IPS-NIHi7 (cell line): ENCODE data around the gene PNLIPRP2.

Experiments
- DNase-seq: peaks from one replicate; pipeline ENCODE4 v3.0.0; 2012; ENCODE audit warnings: mixed read lengths; ENCODE audit errors: extremely low spot score

PNLIPRP2 gene

DNA sequence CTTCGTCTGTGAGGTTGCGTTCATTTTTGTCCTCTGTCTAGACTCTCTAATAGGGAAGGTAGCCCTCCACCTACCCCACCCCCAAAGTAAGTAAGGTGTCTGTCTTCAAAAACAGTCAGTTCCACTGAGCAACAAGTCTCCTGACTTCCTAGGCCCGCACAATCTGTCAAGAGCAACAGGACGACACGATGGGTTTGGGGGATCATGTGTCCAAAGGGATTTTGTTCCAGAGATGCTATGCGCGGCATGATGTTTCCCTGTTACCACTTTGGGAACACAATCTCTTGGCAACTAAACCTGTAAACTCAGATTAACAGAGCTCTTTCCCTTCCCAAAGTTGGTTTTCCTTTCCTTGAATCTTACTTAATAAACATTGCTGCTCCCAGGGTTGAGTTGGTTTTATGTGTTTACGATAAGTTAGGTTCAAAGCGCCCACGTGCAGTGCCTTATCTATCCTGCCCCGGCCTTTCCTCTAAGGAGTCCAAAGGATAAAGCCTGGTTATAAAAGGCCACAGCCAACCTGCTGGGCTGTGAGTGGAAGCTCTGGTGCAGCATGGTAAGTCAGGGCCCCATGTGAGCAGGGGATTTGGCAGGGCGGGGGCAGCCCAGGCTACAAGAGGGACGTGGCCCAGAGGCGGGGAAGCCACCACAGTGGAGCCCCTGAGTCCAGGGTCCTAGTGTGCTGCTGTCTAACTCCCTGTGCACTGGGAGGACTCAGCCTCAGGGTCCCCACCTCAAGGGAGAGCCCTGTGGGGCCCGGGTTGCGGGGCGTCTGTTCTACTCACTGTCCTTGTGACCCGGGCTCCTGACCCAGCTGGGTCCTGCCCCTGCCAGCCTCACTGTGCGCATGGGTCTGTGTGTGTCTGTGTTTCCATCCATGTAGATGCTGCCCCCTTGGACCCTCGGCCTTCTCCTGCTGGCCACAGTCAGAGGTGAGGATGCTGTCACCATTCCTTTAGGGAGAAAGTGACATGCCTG, at the start of gene PNLIPRP2:
Gene PNLIPRP2 (plus strand): TSS at position 531 of the 978 bp plus-strand sequence.
- DNase-seq: no peak

DNA sequence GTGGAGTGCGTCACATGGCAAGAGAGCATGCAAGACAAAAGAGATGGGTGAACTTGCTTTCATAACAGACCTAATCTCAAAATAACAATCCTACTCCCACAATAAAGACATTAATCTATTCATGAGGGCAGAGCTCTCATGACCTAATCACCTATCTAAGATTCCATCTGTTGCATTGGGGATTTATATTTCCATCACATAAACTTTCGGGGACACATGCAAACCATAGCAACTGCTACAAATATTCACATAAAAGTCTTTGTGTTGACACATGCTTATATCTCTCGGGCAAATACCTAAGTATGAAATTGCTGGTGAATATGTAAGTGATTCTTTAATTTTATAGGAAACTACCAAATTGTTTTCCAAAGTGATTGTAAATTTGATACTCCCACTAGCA, 46.0 kb upstream of the PNLIPRP2 start:
- DNase-seq: no peak

DNA sequence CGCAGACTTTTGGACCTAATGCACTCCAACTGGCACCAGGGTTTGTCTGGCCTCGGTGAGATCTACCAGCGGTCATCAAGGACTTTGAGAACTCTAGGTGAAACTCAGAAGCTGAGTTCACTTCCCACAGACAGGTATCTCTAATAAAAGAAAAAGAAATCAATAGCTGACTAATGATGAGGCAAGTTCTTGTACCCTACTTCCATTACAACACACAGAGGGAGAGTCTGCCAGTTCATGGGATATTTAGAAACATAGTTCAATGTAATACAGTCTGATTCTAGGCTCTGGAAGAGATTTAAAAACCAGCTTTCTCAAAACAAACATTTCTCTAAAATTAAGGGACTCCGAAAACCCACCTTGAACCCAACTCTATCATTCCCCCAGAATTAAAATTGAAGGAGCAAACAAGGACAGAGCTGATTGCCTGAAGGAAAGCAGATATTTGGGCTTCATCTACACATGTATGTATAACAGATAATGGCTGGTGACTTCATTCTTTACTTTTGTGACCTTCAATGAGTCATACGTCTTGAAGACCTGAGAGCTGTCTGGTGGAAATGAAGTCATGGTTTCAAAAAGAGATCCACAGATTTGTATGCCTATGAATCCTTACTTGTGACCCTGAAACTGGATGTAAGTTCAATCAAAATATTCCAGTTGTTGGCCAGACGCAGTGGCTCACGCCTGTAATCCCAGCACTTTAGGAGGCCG, 32.7 kb upstream of the PNLIPRP2 start:
- no peak for DNase-seq

DNA sequence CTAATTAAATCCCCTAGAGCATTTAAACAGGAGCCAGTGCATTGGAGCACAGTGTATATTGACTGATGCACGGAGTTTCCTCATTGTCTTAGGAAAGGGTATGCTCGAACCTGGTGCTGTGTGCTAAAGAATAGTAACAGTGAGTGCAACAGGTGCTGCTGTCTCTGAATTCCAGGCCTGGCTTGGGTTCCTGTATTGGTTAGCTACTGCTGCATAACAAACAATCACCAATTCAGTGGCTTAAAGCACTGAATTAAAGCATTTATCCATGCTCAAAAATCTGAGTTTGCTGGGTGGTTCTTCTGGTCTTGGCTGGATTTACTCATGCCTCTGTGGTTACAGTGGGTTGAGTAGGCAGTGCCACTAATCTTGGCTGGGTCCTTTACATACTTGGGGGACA, 31.8 kb upstream of the PNLIPRP2 start:
- no peak for DNase-seq

DNA sequence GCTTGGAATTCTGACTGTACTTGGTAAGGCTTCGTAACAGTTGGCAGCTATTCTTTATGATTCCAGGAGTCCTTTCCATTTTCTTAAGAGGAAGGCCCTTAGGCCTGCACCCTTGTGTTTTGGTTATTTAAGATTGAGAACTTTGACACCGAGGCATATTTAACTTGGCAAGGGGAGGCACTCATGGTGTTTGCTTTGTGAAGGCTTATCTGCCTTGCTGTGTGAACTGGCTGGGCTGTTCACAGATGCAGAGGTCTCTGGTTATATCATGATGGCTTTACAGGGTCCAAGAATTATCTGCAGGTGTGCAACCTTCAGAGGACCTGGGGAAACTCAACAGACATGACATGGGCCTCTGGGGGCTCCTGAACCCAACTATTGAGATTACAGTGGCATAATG, 30.8 kb upstream of the PNLIPRP2 start:
- DNase-seq: no peak

DNA sequence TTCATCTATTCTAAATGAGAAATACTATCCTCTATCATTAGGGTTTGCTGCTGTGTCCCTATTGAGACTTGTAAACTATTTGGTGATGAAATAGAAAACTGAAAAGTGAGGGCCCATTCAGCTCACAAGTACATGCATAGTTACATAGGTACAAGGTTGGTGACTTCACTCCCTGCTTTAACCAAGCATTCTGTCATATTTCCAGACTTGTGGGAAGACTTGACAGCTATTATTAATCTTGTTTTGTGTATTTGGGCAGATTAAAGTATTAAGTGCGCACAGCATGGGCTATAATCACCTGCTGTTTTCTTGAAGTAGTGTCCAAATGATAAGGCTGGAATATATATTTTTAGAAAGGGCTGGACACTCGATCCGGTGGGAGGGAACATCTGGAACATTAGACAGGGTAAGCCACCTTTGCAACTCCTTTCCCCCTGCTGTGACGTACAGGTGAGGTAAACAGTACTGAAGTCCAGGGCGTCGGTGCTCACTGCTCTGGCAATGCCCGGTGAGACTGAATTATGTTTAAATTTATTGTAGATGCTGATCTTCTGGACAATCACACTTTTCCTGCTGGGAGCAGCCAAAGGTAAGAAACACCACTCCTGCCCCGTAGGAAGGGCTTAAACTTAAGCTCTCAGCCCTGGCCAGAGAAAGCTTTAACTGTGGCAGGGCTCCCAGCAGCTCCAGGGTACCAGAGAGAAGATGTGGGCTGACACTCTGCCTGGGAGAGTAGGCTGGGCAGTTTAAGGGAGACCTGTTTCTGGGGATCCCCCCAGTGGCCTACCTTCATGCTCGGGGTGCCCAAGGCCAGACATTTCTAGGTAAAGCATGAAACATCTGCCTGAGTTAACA, 29.9 kb upstream of the PNLIPRP2 start, which contains the start of gene PNLIPRP1:
Gene PNLIPRP1 (plus strand): TSS at position 370 of the 855 bp plus-strand sequence. CDS start 171 bp downstream, at position 541.
- DNase-seq: no peak

DNA sequence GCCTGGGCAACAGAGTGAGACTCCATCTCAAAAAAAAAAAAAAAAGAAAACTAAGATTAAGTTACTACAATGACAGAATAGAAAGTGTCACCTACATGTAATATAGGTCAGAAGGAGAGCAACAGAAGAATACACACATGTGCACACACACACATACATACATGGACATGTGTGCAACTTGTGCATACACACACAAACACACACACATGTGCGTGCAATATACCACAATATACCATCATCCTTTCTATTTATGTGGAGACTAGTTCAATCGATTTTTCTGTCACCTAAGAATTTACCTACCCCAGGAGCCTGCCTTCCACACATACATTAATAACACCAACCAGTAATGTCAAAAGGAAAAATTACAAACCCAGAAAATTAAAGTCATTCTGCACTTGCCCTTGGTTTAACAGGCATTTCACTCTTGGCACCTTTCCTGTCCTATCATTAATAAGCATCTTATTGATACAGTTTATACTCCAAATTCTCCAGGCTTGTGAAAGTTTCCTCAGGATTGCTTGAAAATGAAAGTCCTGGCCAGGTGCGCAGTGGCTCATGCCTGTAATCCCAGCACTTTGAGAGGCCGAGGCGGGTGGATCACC, 27.5 kb upstream of the PNLIPRP2 start:
- no peak for DNase-seq

DNA sequence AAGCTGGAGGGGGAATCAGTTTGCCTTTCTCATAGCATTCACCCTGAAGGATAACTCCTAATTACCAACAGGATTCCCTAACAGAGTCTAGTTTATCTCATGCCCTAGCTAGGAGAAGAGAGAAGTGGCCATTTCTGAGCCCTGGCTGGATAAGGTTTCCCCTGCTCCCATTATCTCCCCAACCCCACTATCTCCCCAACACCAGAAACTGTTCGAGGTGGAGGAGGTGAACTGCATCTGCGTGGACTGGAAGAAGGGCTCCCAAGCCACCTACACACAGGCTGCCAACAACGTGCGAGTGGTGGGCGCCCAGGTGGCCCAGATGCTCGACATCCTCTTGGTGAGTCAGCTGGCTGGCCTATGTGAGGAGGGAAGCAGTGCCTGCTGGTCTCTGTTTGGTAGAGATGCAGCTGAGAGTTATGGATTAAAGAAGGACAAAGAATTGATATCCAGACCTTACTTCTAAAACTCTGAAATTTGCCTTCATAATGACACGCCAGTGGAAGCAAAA, 26.2 kb upstream of the PNLIPRP2 start:
- DNase-seq: no peak

DNA sequence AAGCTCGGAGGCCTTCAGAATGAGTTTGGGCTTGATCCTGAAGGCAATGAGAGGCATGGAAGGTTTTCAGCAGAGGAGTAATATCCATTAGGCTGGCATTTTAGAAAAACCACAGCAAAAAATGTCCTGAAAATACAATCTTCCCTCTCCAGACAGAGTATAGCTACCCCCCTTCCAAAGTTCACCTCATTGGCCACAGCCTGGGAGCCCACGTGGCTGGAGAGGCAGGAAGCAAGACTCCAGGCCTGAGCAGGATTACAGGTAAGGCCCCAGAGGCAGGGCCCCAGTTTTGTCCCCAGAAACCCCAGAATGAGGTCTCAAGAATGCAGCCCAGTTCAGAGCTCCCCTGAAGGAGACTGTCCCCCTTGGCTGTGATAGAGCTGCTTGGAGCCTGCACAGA, 24.7 kb upstream of the PNLIPRP2 start:
- DNase-seq: no peak

DNA sequence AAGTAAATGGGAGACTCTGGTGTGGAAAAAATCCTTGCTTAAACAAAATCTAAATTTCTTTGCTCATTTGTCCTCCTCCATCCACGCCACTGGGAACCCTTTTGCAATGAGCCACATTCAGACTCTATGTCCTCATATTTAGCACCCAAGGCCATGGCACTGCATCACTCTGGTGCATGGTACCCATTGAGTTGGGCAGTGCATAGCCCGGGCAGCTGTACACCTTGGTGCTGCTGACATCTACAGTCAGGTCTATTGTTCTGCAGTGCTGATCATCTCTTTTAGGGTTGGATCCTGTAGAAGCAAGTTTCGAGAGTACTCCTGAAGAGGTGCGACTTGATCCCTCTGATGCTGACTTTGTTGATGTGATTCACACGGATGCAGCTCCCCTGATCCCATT, 23.2 kb upstream of the PNLIPRP2 start:
- DNase-seq: no peak

DNA sequence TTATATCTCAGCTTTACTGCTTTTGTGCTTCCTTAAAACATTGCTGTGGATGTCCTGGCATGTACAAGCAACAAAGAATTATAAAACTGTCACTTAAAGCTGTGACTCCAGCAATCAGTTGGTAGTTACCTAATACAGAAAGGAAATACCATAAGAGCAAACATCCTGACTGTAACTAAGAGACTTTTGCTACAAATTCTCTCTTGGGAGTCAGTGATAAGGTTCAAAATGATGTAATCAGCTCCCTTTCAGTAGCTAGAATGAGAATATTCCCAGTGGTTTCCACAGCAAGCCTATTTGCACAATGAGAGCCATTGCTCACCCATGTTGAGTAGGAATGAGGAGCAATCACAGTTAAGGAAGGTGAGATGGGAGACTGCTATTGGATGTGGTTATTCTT, 22.4 kb upstream of the PNLIPRP2 start:
- DNase-seq: no peak

DNA sequence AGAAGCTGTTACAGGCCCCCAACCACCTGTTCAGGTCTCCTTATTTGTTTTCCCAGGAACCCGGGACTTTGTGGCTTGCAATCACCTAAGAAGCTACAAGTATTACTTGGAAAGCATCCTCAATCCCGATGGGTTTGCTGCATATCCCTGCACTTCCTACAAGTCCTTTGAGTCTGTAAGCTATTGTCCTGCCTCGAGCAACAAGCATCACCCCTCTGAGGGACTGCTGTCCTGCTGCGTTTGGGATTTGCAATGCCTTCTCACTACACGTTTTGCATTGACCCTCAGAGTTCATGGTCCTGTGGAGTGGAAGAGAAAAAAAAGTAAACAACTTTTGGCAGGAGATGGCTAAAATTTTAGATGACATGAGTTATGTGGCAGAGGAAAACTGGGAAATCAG, 20.8 kb upstream of the PNLIPRP2 start:
- no peak for DNase-seq

DNA sequence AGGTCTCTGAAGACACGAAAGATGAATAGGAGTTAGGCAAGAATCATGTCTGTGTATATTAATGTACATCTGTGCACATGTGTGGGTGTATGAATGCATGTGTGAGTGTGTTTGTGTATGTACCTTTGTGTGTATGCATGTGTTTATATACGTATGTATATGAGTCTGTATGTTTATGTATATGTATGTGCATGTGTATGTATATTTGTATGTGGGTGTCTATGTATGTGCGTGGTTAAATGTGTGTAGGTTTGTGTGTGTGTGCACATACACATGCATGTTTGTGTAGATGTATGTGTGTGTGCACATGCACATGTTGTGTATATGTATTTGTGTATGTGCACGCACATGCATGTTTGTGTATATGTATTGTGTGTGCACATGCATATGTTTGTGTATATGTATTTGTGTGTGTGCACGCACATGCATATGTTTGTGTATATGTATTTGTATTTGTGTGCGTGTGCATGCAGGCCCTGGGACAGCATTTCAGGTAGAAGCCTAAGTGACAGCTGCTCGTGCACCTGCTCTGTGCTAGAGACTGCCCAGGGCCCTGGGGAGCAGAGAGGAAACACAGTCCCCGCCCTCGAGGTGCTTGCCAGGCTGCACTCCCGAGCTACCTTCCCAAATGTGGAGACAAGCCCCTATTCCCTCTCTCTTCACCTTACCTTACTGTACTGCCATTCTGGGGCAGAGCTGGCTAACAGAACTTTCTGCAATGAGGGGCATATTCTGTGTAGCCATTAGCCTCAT, 17.9 kb upstream of the PNLIPRP2 start:
- no peak for DNase-seq

DNA sequence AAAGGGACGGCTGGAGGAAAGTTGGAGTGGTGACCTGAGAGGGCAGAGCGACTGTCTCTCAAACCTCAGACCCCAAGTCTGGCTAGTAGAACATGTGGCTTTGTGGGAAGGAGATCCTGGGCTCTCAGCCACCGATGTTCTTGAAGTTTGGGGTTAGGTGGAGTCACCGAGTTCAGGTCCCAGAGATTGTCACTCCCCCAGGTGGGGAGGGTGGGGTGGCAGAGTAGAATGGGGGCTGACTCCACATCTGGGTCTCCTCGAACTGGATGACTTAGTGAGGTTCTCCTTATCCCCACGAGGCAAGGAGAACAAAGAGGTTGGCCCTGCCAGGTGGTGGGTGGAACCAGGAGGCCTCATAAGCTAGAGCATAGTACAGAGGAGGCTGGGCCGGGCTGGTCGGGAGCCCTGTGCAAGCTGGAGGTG, 14.7 kb upstream of the PNLIPRP2 start:
- no peak for DNase-seq

DNA sequence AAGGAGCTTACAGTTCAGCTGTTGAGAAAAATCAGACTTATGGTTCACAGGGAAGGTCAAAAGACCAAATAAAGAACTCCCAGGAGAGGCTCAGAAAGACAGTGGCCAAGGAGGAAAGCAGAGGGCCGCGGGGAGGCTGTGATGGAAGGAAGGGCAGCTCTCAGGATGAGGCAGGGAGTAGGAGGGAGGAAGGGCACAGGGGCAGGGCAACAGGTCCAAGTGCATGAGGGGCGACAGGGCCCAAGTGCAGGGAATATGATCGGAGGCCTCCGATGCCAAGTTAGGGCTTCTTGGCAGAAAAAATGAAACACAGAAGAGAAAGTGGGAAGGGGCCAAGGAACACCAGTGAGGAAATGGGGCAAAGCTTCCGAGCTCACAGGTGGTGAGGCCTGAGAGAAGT, 13.4 kb upstream of the PNLIPRP2 start:
- DNase-seq: no peak

DNA sequence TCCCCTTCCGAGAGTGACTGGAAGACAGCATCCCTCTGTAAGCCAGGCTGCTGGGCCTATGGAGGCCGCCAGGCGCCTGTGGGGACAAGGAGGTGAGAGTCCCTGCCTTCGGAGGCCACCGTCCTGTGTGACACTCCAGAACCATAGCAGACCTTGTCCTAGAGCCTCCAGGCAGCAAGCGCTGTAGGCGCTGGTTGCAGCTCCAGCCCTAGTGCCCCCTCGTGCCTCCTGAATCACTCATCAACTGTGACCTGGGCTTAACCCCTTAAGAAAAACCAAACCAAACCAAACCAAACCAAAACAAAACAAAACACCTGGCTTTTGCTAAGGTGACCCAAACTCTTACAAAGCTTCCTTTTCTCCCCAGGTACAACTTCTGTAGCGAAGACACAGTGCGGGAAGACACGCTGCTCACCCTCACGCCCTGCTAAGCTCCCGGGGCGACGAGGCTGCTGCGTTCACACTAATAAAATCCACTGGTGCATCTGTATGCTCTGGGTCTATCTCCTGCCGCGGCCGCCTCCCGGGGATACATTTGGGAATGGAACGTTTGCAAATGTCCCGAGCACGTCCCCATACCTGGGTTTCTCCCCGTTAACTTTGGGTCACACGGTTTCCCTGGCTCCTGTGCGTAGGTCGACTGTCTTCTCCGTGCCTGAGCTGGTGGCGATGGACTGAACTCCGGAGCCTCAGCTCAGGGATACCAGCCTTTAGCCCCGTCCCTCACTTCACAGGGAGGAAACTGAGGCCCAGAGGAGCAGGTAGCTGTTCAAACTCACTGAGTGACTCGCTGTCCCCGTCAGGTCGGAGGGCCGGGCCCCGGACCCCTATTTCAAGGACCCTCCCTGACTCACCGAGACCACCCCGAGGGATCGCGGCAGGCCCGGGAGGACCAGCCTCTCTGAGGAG, 11.8 kb upstream of the PNLIPRP2 start:
- DNase-seq: peak; percentile 27

DNA sequence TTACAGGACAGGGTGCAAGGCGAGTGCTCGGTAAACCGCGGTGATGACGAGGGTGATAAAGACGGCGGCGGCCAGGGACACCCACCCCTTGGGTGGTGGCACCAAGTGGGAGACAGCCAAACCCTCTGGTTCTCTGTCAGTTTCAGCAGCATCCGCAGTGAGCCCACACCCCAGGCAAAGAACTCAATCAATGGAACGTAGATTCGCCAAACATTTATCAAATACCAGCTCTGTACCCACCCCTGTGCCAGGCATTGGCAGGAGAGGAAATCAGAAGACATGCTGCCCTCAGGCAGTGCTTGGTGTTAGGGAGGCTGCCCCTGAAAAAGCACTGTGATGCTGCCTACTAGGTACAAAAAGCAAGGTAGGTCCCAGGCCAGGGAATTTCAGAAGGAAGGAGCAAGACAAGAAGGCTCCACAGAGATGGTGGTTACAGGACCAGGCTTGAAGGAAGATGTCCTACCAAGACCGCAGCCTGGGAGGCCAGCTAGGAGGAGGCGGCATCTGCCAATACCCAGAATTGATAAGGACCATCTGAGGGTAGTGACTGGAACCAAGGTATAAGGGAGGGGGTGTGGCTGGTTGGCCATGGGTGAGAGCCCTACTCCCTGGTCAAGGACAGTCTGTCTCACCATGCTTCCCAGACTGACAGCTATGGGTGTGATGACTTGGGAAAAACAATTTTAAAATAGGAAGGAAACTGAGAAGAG, 10.2 kb upstream of the PNLIPRP2 start:
- DNase-seq: no peak

DNA sequence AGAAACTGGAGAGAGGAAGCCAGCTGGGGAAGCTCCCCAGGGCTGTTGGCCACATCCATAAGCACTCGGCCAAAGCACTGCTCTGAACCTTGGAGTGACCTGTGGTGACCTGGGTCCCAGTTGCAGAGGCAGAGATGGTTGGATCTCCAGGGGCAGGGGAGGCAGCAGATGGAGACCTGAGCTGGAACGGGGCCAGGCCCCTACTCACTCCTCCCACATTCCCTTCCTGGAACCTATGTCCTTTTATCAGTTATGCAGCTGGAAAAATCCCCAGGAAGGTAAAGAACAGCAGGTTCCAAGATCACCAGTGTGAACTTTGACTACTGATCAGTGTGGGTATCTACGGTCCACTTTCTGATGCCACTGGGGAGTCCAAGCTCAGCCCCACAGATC, 9.6 kb upstream of the PNLIPRP2 start:
- DNase-seq: no peak
